OCI-LY1 (cell line): ENCODE measurements around the gene PRSS21.

ENCODE experiments used
- H2AFZ ChIP-seq: fragments of 200-600 bp; sonication (generic), shearing (Covaris generic); 2 replicates; pipeline ENCODE4 v1.6.0; 2014; ENCODE audit warnings: antibody characterized with exemption, mild to moderate bottlenecking, low read length
- H3F3A ChIP-seq: fragments of 200-600 bp; sonication (generic), shearing (Covaris generic); 2 replicates; pipeline ENCODE4 v1.6.0; 2014; ENCODE audit warnings: mild to moderate bottlenecking, antibody characterized with exemption, low read length, moderate library complexity; ENCODE audit not compliant: insufficient read depth
- H3K27ac ChIP-seq: fragments of 200-600 bp; sonication (generic); 2 replicates; pipeline ENCODE4 v1.5.1; 2014; ENCODE audit warnings: low read length, mixed run types, mild to moderate bottlenecking, low read depth; ENCODE audit not compliant: poor library complexity, severe bottlenecking
- H3K27me3 ChIP-seq: fragments of 200-600 bp; sonication (generic); 2 replicates; pipeline ENCODE4 v1.6.0; 2014; ENCODE audit warnings: antibody characterized with exemption, mild to moderate bottlenecking, low read length, moderate library complexity; ENCODE audit not compliant: insufficient read depth
- H3K36me3 ChIP-seq: fragments of 200-600 bp; sonication (generic); 2 replicates; pipeline ENCODE4 v1.6.1; 2014; ENCODE audit warnings: mild to moderate bottlenecking, antibody characterized with exemption, low read length, moderate library complexity, mixed read lengths; ENCODE audit not compliant: insufficient read depth
- H3K4me1 ChIP-seq: fragments of 200-600 bp; sonication (generic); 2 replicates; pipeline ENCODE4 v1.5.1; 2014; ENCODE audit warnings: mild to moderate bottlenecking, low read length, moderate library complexity; ENCODE audit not compliant: insufficient read depth, severe bottlenecking
- H3K4me2 ChIP-seq: fragments of 200-600 bp; sonication (generic), shearing (Covaris generic); 2 replicates; pipeline ENCODE4 v1.6.1; 2014; ENCODE audit warnings: low read length
- H3K4me3 ChIP-seq: fragments of 200-600 bp; sonication (generic); 2 replicates; pipeline ENCODE4 v1.5.1; 2014; ENCODE audit warnings: low read length, low read depth, mild to moderate bottlenecking, mixed read lengths; ENCODE audit not compliant: poor library complexity, severe bottlenecking
- H3K79me2 ChIP-seq: fragments of 200-600 bp; shearing (Covaris generic); 2 replicates; pipeline ENCODE4 v1.6.1; 2016; ENCODE audit warnings: mixed run types, low read length, mixed read lengths; ENCODE audit not compliant: insufficient read depth
- H3K9ac ChIP-seq: fragments of 200-600 bp; sonication (generic), shearing (Covaris generic); 2 replicates; pipeline ENCODE4 v1.6.1; 2014; ENCODE audit warnings: mild to moderate bottlenecking, low read length, mixed read lengths
- H3K9me2 ChIP-seq: fragments of 200-600 bp; sonication (generic), shearing (Covaris generic); 2 replicates; pipeline ENCODE4 v1.6.1; 2014; ENCODE audit warnings: low read depth, mild to moderate bottlenecking, low read length, mixed read lengths
- H3K9me3 ChIP-seq: fragments of 200-600 bp; shearing (Covaris generic); 2 replicates; pipeline ENCODE4 v1.6.1; 2014; ENCODE audit warnings: low read length, mixed read lengths
- H4K20me1 ChIP-seq: fragments of 200-600 bp; sonication (generic), shearing (Covaris generic); 2 replicates; pipeline ENCODE4 v1.6.0; 2016; ENCODE audit warnings: mild to moderate bottlenecking, low read length; ENCODE audit not compliant: insufficient read depth
- CTCF ChIP-seq: fragments of 200-600 bp; sonication (generic), shearing (Covaris generic); IDR thresholded peaks from 2 replicates; pipeline ENCODE4 v1.5.1; 2017; ENCODE audit warnings: mild to moderate bottlenecking, antibody characterized with exemption, low read length, moderate library complexity, mixed read lengths
- EZH2 ChIP-seq: fragments of 200-600 bp; sonication (generic), shearing (Covaris generic); IDR thresholded peaks from 2 replicates; pipeline ENCODE4 v1.8.0; 2017; ENCODE audit warnings: borderline replicate concordance, mixed run types, mild to moderate bottlenecking, antibody characterized with exemption, low read length, moderate library complexity, mixed read lengths

The PRSS21 gene

GRCh38 chr16:2831203-2831602 is 14.2 kb downstream of the PRSS21 start:
- no peaks in the 10 kb centered on the region for H4K20me1 ChIP-seq
- no peaks in the 10 kb centered on the region for H3K9me3 ChIP-seq
- H3K36me3 ChIP-seq = no peaks in the 10 kb centered on the region
- TF ChIP-seq EZH2 (no peak), CTCF (no peak)
- H3K27ac ChIP-seq = no peak overlapping the region
- H3F3A ChIP-seq = no peaks in the 10 kb centered on the region
- no peak overlapping the region for H3K4me3 ChIP-seq
- no peaks in the 10 kb centered on the region for H3K4me1 ChIP-seq
- H2AFZ ChIP-seq = no peak overlapping the region
- no peak overlapping the region for H3K9ac ChIP-seq
- H3K27me3 ChIP-seq = peaks cover 10% of the 10 kb centered on the region; the same call in 1 of the 2 replicates
- no peak overlapping the region for H3K4me2 ChIP-seq
- H3K9me2 ChIP-seq = no peaks in the 10 kb centered on the region
- no peaks in the 10 kb centered on the region for H3K79me2 ChIP-seq

- H3K9ac ChIP-seq = no peak overlapping the region
- TF ChIP-seq CTCF (no peak), EZH2 (no peak)
- H3K9me3 ChIP-seq = no peaks in the 10 kb centered on the region
- H3F3A ChIP-seq = no peaks in the 10 kb centered on the region
- H3K36me3 ChIP-seq = no peaks in the 10 kb centered on the region
- H3K27me3 ChIP-seq = peaks cover 15% of the 10 kb centered on the region; the same call in 1 of the 2 replicates
- H4K20me1 ChIP-seq = no peaks in the 10 kb centered on the region
- H3K4me3 ChIP-seq = no peak overlapping the region
- H3K4me2 ChIP-seq = no peak overlapping the region
- no peaks in the 10 kb centered on the region for H3K9me2 ChIP-seq
- H3K4me1 ChIP-seq = no peaks in the 10 kb centered on the region
- H3K79me2 ChIP-seq = no peaks in the 10 kb centered on the region
- no peak overlapping the region for H2AFZ ChIP-seq
- no peak overlapping the region for H3K27ac ChIP-seq
Measured at GRCh38 chr16:2833776-2834175, 16.7 kb downstream of the PRSS21 start.

- H2AFZ ChIP-seq = no peak overlapping the region
- H3K9me3 ChIP-seq = no peaks in the 10 kb centered on the region
- no peaks in the 10 kb centered on the region for H4K20me1 ChIP-seq
- no peak overlapping the region for H3K4me2 ChIP-seq
- H3K9ac ChIP-seq = no peak overlapping the region
- no peaks in the 10 kb centered on the region for H3K4me1 ChIP-seq
- no peaks in the 10 kb centered on the region for H3K79me2 ChIP-seq
- H3F3A ChIP-seq = no peaks in the 10 kb centered on the region
- no peak overlapping the region for H3K27ac ChIP-seq
- no peak overlapping the region for H3K4me3 ChIP-seq
- H3K36me3 ChIP-seq = no peaks in the 10 kb centered on the region
- no peaks in the 10 kb centered on the region for H3K9me2 ChIP-seq
- H3K27me3 ChIP-seq = peaks cover 15% of the 10 kb centered on the region; the same call in 1 of the 2 replicates
- TF ChIP-seq CTCF (no peak), EZH2 (no peak)
Measured at GRCh38 chr16:2834968-2835367, 17.9 kb downstream of the PRSS21 start.
